HG03066 (cell line): Measurements from ENCODE around the gene FNIP1.
"Not testable (repeated sequence)": the region's sequence is repeated elsewhere in the genome, so short reads cannot be mapped to it uniquely, and the experiment has no call there.

Source experiments
- ATAC-seq: cut with Tn5 transposase; IDR thresholded peaks from one replicate; pipeline ENCODE4 v1.9.1; 2021; ENCODE audit warnings: low read depth; ENCODE audit not compliant: unreplicated experiment

Gene FNIP1

GRCh38 chr5:131787736-131788135 is 9.1 kb downstream of the FNIP1 start:
- no peak for ATAC-seq

- ATAC-seq = no peak
Observed at GRCh38 chr5:131786900-131787692, 9.7 kb downstream of the FNIP1 start.

- ATAC-seq = no peak
Observed at GRCh38 chr5:131786036-131786435, 10.8 kb downstream of the FNIP1 start.

GRCh38 chr5:131783874-131784273 is 12.9 kb downstream of the FNIP1 start:
- no peak for ATAC-seq

GRCh38 chr5:131783357-131783756 is 13.5 kb downstream of the FNIP1 start:
- no peak for ATAC-seq

GRCh38 chr5:131782717-131783116 is 14.1 kb downstream of the FNIP1 start:
- no peak for ATAC-seq

GRCh38 chr5:131778141-131778540 is 18.7 kb downstream of the FNIP1 start:
- ATAC-seq = not testable (repeated sequence)

GRCh38 chr5:131776450-131776849 is 20.4 kb downstream of the FNIP1 start:
- ATAC-seq = no peak

- ATAC-seq = no peak
Observed at GRCh38 chr5:131774652-131775367, 22.0 kb downstream of the FNIP1 start.

- no peak for ATAC-seq
Observed at GRCh38 chr5:131773805-131774204, 23.0 kb downstream of the FNIP1 start.

- ATAC-seq = no peak
Observed at GRCh38 chr5:131771692-131772091, 25.1 kb downstream of the FNIP1 start.

GRCh38 chr5:131769961-131770360 is 26.9 kb downstream of the FNIP1 start:
- no peak for ATAC-seq

- no peak for ATAC-seq
Observed at GRCh38 chr5:131769336-131769735, 27.5 kb downstream of the FNIP1 start.

GRCh38 chr5:131767891-131768290 is 28.9 kb downstream of the FNIP1 start:
- ATAC-seq = no peak

- no peak for ATAC-seq
Observed at GRCh38 chr5:131766689-131767088, 30.1 kb downstream of the FNIP1 start.

GRCh38 chr5:131765261-131765660 is 31.6 kb downstream of the FNIP1 start:
- ATAC-seq = no peak

GRCh38 chr5:131763968-131764367 is 32.8 kb downstream of the FNIP1 start:
- ATAC-seq = no peak

- ATAC-seq = no peak
Observed at GRCh38 chr5:131760793-131761192, 36.0 kb downstream of the FNIP1 start.

GRCh38 chr5:131759704-131760103 is 37.1 kb downstream of the FNIP1 start:
- no peak for ATAC-seq

GRCh38 chr5:131758520-131758900 is 38.3 kb downstream of the FNIP1 start:
- no peak for ATAC-seq

- ATAC-seq = no peak
Observed at GRCh38 chr5:131757830-131758519, 38.8 kb downstream of the FNIP1 start.
